Measurements from ENCODE around the gene MTHFSD.

MTHFSD gene

GRCh38 chr16:86571530-86571915 is 16.5 kb upstream of the MTHFSD start:
- no CpG with 5 or more reads among the region's 10 CpGs for WGBS (ENCODE audit: extremely low coverage, insufficient coverage, insufficient read length)
- H3K14ac ChIP-seq (ENCODE audit: low read length) = no peak overlapping the region

GRCh38 chr16:86570558-86571529 is 15.8 kb upstream of the MTHFSD start:
- Histone ChIP-seq H2BK5ac (ENCODE audit: low read depth, low read length, poor library complexity) (no peak overlapping the region), H3K9me3 (ENCODE audit: insufficient read depth, low read depth, low read length) (peaks cover 3% of the 10 kb centered on the region), H3K9ac (ENCODE audit: low read length) (no peak overlapping the region), H3K4me1 (ENCODE audit: control insufficient read depth in 1 of 2, insufficient read depth in 2 of 2, low read length in 2 of 2) (peaks cover 14 to 17% of the 10 kb centered on the region in 2 experiments), H4K91ac (ENCODE audit: low read depth, low read length) (no peak overlapping the region), H3K23ac (ENCODE audit: low read length) (no peak overlapping the region), H2AK5ac (ENCODE audit: low read length) (no peak overlapping the region), H4K8ac (ENCODE audit: low read depth, low read length) (no peak overlapping the region), H3K36me3 (ENCODE audit: control insufficient read depth in 1 of 2, insufficient read depth in 2 of 2, low read length in 2 of 2) (no peaks in the 10 kb centered on the region), H2BK12ac (ENCODE audit: low read length) (no peak overlapping the region), H3K14ac (ENCODE audit: low read length) (no peak overlapping the region), H3K27ac (ENCODE audit: low read depth, low read length) (no peak overlapping the region), H3K4me2 (ENCODE audit: low read length) (no peak overlapping the region), H3K4ac (ENCODE audit: low read depth, low read length) (no peak overlapping the region), H3K79me2 (ENCODE audit: control insufficient read depth, insufficient read depth, low read length, poor library complexity) (no peaks in the 10 kb centered on the region), H3K79me1 (ENCODE audit: low read length) (peaks cover 3% of the 10 kb centered on the region), H3K4me3 (ENCODE audit: low read depth, low read length) (no peak overlapping the region), H4K12ac (ENCODE audit: low read depth, low read length) (no peak overlapping the region), H2BK120ac (ENCODE audit: insufficient read depth, low read length, poor library complexity) (no peak overlapping the region), H3K27me3 (ENCODE audit: insufficient read depth, low read length) (peaks cover 61% of the 10 kb centered on the region), H2AFZ (ENCODE audit: insufficient read depth, low read length, poor library complexity) (no peak overlapping the region), H3K18ac (ENCODE audit: low read length) (no peak overlapping the region)
- WGBS (ENCODE audit: extremely low coverage, insufficient coverage, insufficient read length) = no CpG with 5 or more reads among the region's 28 CpGs
- no peak for DNase-seq

More at GRCh38 chr16:86571530-86571915, 16.5 kb upstream of the MTHFSD start:
- H3K79me2 ChIP-seq (ENCODE audit: control insufficient read depth, insufficient read depth, low read length, poor library complexity) = peaks cover 2% of the 10 kb centered on the region
- H3K4me2 ChIP-seq (ENCODE audit: low read length) = no peak overlapping the region
- no peak overlapping the region for H3K27ac ChIP-seq (ENCODE audit: low read depth, low read length)
- no peak overlapping the region for H3K4ac ChIP-seq (ENCODE audit: low read depth, low read length)
- H4K12ac ChIP-seq (ENCODE audit: low read depth, low read length) = no peak overlapping the region
- H3K36me3 ChIP-seq (ENCODE audit: control insufficient read depth in 1 of 2, insufficient read depth in 2 of 2, low read length in 2 of 2) = no peaks in the 10 kb centered on the region
- peaks cover 61% of the 10 kb centered on the region for H3K27me3 ChIP-seq (ENCODE audit: insufficient read depth, low read length)
- H2AFZ ChIP-seq (ENCODE audit: insufficient read depth, low read length, poor library complexity) = no peak overlapping the region
- H2BK5ac ChIP-seq (ENCODE audit: low read depth, low read length, poor library complexity) = no peak overlapping the region
- H3K79me1 ChIP-seq (ENCODE audit: low read length) = peaks cover 6% of the 10 kb centered on the region
- no peak overlapping the region for H4K8ac ChIP-seq (ENCODE audit: low read depth, low read length)
- H2BK12ac ChIP-seq (ENCODE audit: low read length) = no peak overlapping the region
- no peak for DNase-seq
- H3K4me3 ChIP-seq (ENCODE audit: low read depth, low read length) = no peak overlapping the region
- peaks cover 17 to 21% of the 10 kb centered on the region in 2 experiments for H3K4me1 ChIP-seq (ENCODE audit: control insufficient read depth in 1 of 2, insufficient read depth in 2 of 2, low read length in 2 of 2)
- no peak overlapping the region for H2BK120ac ChIP-seq (ENCODE audit: insufficient read depth, low read length, poor library complexity)
- H2AK5ac ChIP-seq (ENCODE audit: low read length) = no peak overlapping the region
- H3K23ac ChIP-seq (ENCODE audit: low read length) = no peak overlapping the region
- H4K91ac ChIP-seq (ENCODE audit: low read depth, low read length) = no peak overlapping the region
- H3K9ac ChIP-seq (ENCODE audit: low read length) = no peak overlapping the region
- no peak overlapping the region for H3K18ac ChIP-seq (ENCODE audit: low read length)
- H3K9me3 ChIP-seq (ENCODE audit: insufficient read depth, low read depth, low read length) = peaks cover 3% of the 10 kb centered on the region

- H2AFZ ChIP-seq (ENCODE audit: insufficient read depth, low read length, poor library complexity) = no peak overlapping the region
- H2BK12ac ChIP-seq (ENCODE audit: low read length) = no peak overlapping the region
- no peak overlapping the region for H3K23ac ChIP-seq (ENCODE audit: low read length)
- H3K4me1 ChIP-seq (ENCODE audit: control insufficient read depth in 1 of 2, insufficient read depth in 2 of 2, low read length in 2 of 2) = peaks cover 11 to 13% of the 10 kb centered on the region in 2 experiments
- H3K18ac ChIP-seq (ENCODE audit: low read length) = no peak overlapping the region
- no peak overlapping the region for H3K27ac ChIP-seq (ENCODE audit: low read depth, low read length)
- H4K12ac ChIP-seq (ENCODE audit: low read depth, low read length) = no peak overlapping the region
- H2BK5ac ChIP-seq (ENCODE audit: low read depth, low read length, poor library complexity) = no peak overlapping the region
- WGBS (ENCODE audit: extremely low coverage, insufficient coverage, insufficient read length) = no CpG with 5 or more reads among the region's 13 CpGs
- H2AK5ac ChIP-seq (ENCODE audit: low read length) = no peak overlapping the region
- H3K36me3 ChIP-seq (ENCODE audit: control insufficient read depth in 1 of 2, insufficient read depth in 2 of 2, low read length in 2 of 2) = no peaks in the 10 kb centered on the region
- H3K27me3 ChIP-seq (ENCODE audit: insufficient read depth, low read length) = peaks cover 70% of the 10 kb centered on the region
- no peak overlapping the region for H4K8ac ChIP-seq (ENCODE audit: low read depth, low read length)
- no peak overlapping the region for H3K4ac ChIP-seq (ENCODE audit: low read depth, low read length)
- no peaks in the 10 kb centered on the region for H3K79me1 ChIP-seq (ENCODE audit: low read length)
- no peak overlapping the region for H3K4me3 ChIP-seq (ENCODE audit: low read depth, low read length)
- no peak overlapping the region for H2BK120ac ChIP-seq (ENCODE audit: insufficient read depth, low read length, poor library complexity)
- H3K14ac ChIP-seq (ENCODE audit: low read length) = no peak overlapping the region
- H3K9ac ChIP-seq (ENCODE audit: low read length) = no peak overlapping the region
- H4K91ac ChIP-seq (ENCODE audit: low read depth, low read length) = no peak overlapping the region
- peaks cover 3% of the 10 kb centered on the region for H3K9me3 ChIP-seq (ENCODE audit: insufficient read depth, low read depth, low read length)
- DNase-seq = no peak
- H3K79me2 ChIP-seq (ENCODE audit: control insufficient read depth, insufficient read depth, low read length, poor library complexity) = no peaks in the 10 kb centered on the region
- no peak overlapping the region for H3K4me2 ChIP-seq (ENCODE audit: low read length)
These were observed 14.8 kb upstream of the MTHFSD start for GRCh38 chr16:86569701-86570447.

DNA sequence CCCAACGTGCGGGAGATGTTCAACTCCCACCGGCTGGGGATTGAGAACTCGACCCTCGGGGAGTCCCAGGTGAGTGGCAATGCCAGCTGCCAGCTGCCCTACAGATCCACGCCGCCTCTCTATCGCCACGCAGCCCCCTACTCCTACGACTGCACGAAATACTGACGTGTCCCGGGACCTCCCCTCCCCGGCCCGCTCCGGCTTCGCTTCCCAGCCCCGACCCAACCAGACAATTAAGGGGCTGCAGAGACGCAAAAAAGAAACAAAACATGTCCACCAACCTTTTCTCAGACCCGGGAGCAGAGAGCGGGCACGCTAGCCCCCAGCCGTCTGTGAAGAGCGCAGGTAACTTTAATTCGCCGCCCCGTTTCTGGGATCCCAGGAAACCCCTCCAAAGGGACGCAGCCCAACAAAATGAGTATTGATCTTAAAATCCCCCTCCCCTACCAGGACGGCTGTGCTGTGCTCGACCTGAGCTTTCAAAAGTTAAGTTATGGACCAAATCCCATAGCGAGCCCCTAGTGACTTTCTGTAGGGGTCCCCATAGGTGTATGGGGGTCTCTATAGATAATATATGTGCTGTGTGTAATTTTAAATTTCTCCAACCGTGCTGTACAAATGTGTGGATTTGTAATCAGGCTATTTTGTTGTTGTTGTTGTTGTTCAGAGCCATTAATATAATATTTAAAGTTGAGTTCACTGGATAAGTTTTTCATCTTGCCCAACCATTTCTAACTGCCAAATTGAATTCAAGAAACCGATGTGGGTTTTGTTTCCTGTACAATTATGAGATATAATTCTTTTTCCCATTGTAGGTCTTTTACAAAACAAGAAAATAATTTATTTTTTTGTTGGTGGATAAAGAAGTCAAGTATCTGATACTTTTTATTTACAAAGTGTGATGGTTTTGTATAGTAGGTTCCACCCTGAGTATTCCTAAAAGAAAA is 13.9 kb upstream of the MTHFSD start:
- Histone ChIP-seq H3K18ac (ENCODE audit: low read length) (no peak overlapping the region), H3K14ac (ENCODE audit: low read length) (no peak overlapping the region), H3K79me2 (ENCODE audit: control insufficient read depth, insufficient read depth, low read length, poor library complexity) (no peaks in the 10 kb centered on the region), H4K8ac (ENCODE audit: low read depth, low read length) (no peak overlapping the region), H3K4me1 (ENCODE audit: control insufficient read depth in 1 of 2, insufficient read depth in 2 of 2, low read length in 2 of 2) (peaks cover 11 to 13% of the 10 kb centered on the region in 2 experiments), H2BK12ac (ENCODE audit: low read length) (no peak overlapping the region), H3K4me2 (ENCODE audit: low read length) (peak overlapping the region; percentile 83), H3K9me3 (ENCODE audit: insufficient read depth, low read depth, low read length) (peaks cover 3% of the 10 kb centered on the region), H3K27me3 (ENCODE audit: insufficient read depth, low read length) (peaks cover 76% of the 10 kb centered on the region), H2BK120ac (ENCODE audit: insufficient read depth, low read length, poor library complexity) (no peak overlapping the region), H3K4me3 (ENCODE audit: low read depth, low read length) (peak overlapping the region; percentile 41), H3K4ac (ENCODE audit: low read depth, low read length) (no peak overlapping the region), H3K27ac (ENCODE audit: low read depth, low read length) (no peak overlapping the region), H3K23ac (ENCODE audit: low read length) (no peak overlapping the region), H3K36me3 (ENCODE audit: control insufficient read depth in 1 of 2, insufficient read depth in 2 of 2, low read length in 2 of 2) (no peaks in the 10 kb centered on the region), H4K12ac (ENCODE audit: low read depth, low read length) (no peak overlapping the region), H4K91ac (ENCODE audit: low read depth, low read length) (no peak overlapping the region), H3K79me1 (ENCODE audit: low read length) (no peaks in the 10 kb centered on the region), H2BK5ac (ENCODE audit: low read depth, low read length, poor library complexity) (no peak overlapping the region), H3K9ac (ENCODE audit: low read length) (no peak overlapping the region), H2AK5ac (ENCODE audit: low read length) (no peak overlapping the region), H2AFZ (ENCODE audit: insufficient read depth, low read length, poor library complexity) (no peak overlapping the region)
- DNase-seq = no peak
- WGBS (ENCODE audit: extremely low coverage, insufficient coverage, insufficient read length) = no CpG with 5 or more reads among the region's 33 CpGs

All from trophoblast cell (in vitro differentiated cells and primary cell).